GM12872 (cell line): ENCODE results near the gene ARHGAP22.

ENCODE experiments used
- TF ChIP-seq, protein P1 (sequence below): IDR thresholded peaks from 3 replicates; pipeline ENCODE4 v1.5.1; 2011; ENCODE audit warnings: low read depth, mild to moderate bottlenecking, low read length, moderate library complexity; ENCODE audit not compliant: insufficient read depth

The ARHGAP22 gene

DNA sequence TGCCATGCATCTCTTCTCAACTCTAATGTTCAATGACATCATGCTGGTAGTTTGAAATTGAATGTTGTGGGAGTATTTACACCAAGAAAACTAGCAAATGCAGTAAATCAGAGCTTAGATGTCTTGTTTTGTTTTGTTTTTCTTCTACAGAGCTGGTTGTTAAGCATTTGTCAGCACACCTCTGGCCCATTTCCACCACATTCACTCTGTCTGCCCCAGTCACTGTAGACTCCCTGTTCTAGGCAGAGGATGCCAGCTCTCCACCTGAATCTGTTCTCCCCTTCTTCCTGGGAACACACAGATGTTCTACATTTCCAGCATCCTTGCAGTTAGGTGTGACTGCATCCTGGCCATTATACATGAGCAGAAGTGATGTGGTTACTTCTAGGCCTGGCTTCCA, 4.1 kb upstream of the ARHGAP22 start:
- TF ChIP-seq, protein P1, sequence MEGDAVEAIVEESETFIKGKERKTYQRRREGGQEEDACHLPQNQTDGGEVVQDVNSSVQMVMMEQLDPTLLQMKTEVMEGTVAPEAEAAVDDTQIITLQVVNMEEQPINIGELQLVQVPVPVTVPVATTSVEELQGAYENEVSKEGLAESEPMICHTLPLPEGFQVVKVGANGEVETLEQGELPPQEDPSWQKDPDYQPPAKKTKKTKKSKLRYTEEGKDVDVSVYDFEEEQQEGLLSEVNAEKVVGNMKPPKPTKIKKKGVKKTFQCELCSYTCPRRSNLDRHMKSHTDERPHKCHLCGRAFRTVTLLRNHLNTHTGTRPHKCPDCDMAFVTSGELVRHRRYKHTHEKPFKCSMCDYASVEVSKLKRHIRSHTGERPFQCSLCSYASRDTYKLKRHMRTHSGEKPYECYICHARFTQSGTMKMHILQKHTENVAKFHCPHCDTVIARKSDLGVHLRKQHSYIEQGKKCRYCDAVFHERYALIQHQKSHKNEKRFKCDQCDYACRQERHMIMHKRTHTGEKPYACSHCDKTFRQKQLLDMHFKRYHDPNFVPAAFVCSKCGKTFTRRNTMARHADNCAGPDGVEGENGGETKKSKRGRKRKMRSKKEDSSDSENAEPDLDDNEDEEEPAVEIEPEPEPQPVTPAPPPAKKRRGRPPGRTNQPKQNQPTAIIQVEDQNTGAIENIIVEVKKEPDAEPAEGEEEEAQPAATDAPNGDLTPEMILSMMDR: no peak

- TF ChIP-seq, protein P1: peak; percentile 95
Measured at GRCh38 chr10:48608279-48608681, 3.4 kb upstream of the ARHGAP22 start.

DNA sequence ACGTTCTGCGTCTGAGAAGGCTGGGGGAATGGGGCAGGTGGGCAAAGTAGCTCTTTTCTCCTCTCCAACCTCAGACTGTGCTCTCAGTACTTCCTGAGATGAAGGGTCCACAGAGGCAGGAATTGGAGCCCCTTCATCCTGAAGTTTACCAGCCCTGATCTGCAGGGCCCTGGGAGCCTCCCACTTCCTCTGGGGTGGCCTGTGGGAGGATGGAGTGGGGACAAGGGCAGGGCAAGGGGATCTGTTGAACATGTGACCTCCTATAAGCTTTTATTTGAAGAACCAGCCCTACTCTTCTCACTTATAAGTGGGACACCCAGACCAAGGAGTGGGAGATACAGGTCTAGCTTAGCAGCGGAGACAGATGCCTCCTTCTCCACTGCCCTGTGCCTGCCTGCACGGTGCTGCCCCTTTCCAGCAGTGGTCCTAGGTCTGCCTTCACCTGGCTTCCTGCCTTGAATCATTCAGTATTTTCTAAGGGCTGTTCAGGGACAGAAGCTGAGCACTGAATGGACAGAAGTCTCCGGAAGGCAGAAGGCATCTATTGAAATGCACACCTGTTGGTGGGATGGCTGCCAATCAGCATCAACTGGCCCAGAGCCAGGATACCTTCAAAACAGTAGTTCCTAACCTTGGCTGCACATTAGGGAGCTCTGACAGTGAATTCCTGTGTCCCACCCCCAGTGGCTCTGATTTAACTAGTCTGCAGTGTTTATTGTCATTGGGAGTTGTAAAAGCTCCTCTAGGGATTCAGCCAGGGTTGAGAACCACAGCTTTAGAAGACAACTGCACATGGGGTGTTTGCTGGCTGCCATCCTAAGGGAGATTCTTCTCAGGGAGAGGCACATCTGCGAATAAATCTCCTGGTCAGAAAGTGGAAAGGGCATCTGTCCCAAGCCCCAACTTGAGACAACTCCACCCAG, 2.7 kb upstream of the ARHGAP22 start:
- TF ChIP-seq, protein P1: no peak

- TF ChIP-seq, protein P1: no peak
Measured at GRCh38 chr10:48606530-48607355, 1.9 kb upstream of the ARHGAP22 start.

DNA sequence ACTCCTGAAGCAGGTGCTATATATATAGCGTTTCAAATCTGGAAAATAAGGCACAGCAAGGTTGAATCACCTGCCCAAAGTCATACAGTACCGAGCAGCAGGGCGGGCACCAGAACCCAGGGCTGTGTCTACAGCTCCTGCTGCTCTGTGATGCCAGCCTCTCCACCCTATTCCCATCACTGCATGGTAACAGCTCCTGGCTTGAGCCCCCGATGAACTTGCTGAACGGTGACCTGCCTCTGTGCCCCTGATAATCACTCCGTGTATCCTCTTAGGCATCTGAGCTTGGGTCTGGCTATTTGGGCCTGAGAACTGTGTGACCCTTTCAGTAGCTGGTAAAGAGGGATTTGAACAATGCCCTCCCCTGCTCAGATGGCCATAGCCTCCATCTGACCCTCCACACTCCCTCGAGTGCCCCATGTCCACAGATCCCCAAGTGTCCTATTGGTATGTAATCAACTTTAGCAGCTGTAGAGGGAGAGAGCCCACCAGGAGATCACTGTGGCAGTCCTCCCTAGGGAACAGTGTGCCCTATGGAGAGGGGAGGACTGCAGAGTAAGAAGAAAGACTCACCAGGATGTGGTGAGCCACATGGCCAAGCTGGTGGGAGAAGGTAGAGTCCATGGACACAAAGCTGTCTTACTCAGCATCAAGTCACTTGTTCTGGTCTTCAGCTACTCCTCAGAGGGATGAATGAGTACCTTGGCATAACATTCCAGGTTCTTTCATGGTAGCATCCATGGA, 1.1 kb upstream of the ARHGAP22 start:
- TF ChIP-seq, protein P1: no peak

DNA sequence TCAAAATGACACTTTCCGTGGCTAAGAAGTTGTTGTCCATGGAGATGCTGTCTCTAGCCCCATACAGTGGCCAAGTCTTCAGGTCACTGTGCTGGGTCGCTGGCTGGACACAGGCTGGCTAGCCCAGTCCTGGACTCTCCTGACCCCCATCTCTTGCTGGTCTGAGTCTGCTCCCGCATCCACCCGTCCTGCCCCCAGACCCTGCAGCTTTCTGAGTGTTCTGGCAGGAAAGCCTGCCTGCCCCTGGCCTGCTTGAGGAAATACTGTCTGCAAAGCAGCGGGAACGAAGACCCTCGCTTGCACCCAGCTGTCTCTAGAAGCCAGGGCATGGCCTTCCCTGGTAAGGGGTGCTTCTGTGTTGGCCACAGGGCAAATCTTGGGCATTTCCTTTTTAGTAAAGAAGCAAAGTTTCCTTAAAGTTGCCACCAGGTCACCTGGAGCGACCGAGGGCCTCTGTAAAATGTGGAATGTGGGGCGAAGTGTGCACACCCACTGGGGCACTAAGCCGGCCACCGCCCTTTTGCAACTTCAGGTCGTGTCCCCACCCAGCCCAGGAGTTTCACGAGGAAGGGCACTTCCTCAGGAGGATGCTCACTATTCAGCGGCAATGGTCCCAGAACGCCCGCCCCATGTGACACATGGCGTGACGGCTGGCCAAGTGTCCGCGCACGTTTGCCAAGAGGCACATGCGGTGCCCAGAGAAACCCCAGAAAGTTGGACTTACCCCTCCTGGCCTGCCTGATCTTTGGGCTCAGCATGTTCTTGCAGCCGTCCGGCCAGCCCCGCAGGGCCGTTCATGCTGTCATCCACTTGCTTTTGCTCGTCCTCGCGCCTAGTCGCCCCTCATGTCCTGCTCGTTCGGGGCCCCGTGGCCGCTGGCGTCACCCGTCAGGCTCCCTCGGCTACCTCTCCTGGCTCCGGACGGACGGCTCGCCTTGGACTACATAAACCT, 558 bp downstream of the ARHGAP22 start:
- TF ChIP-seq, protein P1: no peak
